Superior temporal gyrus (tissue), 1 donor: ENCODE data around the gene GREB1.

Experiments
- DNase-seq: peaks from one replicate; pipeline ENCODE4 v3.0.0-alpha.2; 2016; ENCODE audit errors: extremely low spot score

The GREB1 gene

DNA sequence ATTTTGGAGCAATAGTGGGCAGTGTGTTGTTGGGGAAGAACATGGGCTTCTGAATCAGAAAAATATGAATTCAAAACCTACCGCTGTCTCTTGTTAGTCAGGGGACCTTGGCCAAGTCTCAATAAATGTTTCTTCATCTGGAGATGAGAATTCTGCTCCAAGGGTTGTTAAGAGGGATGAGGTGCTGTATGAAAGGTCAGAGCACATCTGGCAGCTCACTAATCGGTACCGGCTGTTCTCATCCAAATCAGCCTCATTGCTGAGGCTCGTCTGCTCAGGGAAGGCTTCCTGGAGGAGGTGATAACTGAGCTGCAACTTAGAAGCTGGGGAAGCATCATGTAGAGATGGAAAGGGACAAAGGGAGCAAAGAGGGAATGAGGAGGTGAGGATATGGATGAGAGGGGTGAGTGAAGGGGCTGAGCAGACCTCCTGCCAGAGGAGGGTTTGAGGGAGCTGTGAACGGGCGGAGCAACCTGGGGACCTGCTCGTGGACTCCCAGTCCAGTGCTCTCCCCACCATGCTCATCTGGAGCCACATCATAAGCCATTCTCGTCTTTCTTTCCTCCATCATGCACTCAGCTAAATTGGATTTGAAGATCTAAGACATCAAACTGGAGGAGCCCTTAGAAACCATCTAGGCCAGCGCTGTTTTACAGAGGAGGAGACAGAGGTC lies 47.4 kb downstream of the GREB1 start:
- no peak for DNase-seq

DNA sequence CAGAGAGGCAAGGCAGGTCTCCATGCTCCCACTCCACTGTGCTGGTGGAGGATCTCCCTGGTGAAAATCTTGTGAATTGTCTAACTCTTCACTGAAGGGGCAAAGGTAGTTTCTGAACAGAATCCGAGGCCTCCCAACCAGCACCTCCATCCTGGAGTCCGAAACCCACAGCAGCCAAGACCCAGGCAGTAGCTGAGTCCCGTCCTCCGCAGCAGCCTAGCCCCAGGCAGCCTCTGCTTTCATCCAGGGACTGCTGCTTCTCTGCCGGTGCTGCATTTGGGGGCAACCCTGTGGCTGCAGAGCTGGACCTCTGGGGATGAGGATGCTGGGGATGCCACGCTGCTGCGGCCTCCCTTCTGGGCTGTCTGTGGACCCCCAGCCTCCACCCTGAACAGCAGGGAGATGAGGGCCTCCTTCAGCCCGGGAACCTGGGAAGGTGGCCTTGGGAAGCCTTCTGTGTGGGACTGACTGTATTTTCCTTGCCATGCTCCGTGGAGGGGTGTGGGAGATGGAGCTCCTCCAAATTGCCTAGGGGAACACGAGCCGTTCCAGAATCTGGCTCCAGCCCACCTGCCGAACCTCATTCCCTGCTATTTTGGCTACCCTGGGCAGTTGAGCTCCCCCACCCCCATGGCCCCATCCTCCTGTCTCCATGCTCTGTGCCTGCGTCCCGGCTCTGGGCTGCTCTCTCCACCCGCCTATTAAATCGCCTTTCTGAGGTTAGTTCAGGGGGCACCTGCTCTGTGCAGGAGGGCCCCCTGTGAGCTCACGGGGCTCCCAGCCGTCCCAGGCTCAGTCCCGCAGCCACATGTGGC lies 48.2 kb downstream of the GREB1 start:
- DNase-seq: no peak

DNA sequence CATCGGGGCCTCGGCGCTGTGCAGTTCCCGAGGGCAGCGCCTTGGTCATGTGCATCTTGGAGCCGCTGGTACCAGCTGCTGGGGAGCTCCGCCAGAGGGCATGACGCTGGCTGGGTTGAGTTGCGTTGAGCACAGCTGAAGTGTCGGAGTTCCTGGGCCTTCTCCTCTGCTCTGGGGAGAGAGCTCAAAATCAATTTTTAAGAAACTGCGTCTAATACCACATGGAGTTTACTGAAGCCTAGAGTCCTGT lies 48.7 kb downstream of the GREB1 start:
- DNase-seq: no peak

DNA sequence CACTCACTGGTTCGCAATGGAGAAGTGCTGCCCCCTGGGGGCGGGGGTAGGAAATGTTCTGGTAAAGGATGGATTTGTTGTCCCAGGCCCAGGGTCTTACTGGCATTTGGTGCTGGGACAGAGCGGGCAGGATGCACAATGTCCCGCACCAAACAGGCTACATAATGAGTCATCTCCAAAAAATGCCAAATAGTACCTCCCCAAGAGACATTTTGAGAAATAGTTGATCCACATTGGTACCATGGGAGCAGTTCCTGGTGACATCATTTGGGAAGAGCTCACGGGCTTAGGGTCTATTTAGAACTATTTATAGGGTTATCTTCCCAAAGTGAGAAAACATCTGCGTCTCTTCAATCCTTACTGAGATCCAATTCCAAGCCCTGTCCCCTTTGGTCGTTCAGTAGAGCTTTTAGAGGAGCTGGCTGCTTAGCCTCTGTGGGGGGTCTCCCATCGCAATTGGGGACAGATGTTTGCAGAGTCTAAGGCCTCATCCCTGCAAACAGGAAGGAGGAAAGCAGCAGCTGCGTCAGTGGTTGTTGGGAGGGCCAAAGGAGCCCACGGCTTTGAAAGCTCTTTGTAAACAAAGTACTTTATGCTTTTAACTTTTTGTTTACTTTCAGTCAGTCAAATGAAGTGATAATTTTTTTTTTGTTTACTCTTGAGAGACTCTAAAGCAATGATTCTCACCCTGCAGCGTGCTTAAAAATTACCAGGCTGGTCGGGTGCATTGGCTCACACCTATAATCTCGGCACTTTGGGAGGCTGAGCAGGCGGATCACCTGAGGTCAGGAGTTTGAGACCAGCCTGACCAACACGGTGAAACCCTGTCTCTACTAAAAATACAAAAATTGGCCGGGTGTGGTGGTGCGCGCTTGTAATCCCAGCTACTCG lies 49.3 kb downstream of the GREB1 start:
- DNase-seq: peak; percentile 82

DNA sequence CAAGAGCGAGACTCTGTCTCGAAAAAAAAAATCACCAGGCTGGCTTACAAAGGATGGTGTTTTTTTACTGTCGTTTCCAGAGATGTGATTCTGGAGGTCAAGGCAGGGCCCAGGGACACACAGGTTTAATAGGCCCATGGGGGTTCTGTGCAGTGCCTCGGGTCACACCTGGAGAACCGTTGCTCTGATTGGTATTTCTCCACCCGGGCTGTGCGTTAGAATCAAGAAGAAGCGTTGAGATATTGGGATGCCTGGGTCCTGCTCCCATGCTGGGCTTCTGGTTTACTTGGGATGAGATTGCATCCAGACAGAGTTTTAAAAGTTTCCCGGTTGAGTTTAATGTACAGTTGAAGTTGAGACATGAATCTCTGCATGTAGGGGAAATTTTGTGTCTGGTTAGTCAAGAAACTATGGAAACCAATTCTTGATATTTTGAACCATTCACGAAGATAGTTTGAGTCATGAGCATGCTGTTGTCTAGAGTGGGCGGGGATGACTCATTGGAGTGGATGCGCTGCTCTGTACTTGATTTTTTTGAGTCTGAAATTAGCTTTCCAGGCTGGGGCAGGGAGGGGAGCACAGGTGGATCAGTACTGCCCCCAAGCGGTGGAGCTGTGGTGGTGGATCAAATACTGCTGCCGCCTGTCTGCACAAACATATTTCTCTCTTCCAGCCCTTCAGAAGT lies 50.1 kb downstream of the GREB1 start:
- peak; percentile 90 for DNase-seq

DNA sequence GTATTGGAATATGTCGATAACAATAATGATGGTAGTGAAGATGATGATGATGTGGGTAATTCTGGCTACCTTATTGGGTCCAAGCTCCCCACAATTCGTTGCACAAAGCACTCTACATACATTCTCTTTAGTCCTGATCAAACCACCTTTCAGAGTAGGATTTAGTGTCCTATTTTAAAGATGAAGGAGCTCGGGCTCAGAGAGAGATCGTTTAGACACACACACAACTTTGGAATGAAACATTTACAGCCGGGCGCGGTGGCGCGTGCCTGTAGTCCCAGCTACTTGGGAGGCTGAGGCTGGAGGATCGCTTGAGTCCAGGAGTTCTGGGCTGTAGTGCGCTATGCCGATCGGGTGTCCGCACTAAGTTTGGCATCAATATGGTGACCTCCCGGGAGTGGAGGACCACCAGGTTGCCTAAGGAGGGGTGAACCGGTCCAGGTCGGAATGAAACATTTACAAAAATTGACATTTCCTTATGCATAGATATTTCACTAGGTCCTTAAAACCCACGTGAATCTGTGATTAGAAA lies 50.7 kb downstream of the GREB1 start:
- no peak for DNase-seq

DNA sequence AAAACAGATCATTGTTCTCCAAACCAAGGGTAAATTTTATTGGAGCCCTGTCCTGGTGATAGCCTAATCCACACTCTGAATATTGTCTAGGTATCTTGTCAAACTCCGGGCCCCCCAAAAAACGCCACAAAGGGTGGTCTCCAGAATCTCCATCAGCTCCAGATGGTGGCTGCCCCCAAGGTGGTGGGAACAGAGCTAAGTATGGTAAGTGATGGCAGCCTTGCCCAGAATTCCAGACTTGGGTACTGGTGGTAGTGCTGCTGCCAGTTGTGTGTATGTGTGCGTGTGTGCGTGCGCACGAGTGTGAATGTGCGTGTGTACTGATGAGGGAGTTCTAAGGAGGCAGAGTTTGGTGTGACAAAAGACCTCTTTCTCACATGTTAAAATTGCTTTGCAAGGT lies 51.2 kb downstream of the GREB1 start:
- DNase-seq: no peak

DNA sequence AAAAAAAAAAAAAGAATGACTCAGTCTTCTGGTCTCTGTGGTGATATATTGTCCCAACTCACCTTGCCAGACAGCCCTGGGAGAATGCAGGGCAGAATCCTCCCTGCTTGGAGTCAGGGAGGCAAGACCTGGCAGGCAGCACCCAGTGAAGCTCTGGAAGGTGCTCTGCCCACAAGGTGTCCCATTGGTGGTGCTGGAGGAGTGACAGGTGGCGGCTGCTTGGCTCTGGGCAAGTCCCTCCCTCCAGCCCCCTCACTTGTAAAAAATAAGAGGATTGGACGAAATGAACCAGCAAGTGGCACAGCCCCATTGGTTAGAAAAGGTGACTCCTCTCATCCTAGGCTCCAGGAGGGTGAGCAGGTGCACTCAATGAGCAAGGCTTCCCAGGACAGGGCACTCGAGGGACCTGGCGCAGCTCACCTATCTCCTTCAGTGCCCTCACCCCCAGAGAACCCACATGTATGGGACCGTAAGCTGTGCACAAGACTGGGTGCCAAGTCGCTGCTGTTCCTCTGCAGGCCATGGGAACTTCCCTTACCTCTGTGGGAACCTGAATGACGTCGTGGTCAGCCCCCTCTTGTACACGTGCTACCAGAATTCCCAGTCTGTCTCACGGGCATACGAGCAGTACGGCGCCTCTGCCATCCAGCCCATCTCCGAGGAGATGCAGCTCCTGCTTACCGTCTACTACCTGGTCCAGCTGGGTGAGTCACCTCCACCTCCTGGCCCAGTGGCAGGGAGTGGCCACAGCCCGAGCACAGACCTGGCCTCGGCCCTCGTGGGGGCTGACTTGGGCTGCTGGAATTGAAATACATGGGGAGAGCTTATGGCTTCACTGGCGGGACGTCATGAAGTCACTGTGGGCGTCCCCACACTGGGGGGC lies 54.6 kb downstream of the GREB1 start:
- no peak for DNase-seq

DNA sequence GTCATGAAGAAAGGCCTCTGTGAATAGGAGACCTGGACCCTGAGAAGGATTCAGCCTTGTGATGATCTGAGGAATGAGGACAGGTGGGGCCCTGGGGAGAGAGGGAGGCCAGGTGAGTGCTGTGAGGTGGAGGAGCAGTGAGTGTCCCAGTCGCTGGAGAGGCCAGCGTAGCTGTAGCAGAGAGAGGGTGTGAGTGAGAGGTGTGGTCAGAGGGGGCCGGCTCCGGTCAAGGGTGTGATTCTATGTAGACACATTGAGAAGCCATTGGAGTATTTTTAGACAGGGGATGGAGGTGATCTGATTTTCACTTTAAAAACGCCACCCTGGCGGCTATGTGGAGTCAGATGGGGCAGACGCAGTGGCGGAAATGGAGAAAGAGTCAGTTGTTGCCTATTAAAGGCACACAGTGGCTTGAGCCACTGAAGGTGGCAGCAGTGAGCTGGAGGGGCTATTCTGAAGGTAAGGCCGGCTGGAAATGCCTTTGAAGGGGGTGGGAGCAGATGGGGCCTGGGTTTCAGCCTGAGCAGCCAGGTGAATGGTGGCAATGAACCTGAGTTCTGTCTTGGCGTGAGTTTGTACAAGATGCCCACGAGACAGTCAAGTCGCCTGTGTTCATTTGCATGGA lies 55.6 kb downstream of the GREB1 start:
- DNase-seq: no peak

DNA sequence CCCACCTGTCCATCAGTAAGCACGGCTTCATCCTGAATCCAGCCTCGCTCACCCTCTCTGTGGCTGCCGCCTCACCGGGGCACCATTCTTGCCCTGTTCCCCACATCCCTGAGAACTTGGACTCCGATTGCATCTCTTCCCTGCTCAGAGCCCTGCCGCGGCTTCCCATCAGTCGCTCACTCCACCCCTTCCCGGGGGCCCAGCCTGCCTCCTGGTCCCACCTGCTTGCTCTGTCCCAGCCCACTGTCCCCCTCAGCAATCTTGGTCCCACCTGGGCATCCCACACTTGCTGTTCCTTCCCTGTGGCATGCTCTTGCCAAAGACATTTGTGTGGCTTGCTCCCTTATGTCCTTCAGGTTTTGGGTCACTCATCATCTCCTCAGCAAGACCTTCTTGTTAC lies 56.3 kb downstream of the GREB1 start:
- DNase-seq: no peak

DNA sequence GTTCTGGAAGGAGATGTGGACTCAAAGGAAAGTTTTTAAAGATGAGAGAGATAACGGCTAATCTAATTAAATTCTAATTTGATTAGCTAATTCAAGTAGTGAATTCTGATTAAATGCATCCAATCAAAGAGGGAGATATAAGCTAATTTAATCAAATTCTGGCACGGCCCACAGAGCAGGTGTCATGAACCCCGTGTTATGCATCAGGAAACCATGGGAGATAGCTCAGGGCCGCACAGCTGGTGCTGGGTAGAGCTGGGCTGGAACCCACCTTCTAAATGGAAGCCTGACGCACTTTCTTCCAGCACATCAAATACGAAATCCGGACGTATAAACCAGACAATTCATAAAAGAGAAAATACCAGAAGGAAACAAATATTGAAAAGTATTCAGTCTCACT lies 57.2 kb downstream of the GREB1 start:
- no peak for DNase-seq

DNA sequence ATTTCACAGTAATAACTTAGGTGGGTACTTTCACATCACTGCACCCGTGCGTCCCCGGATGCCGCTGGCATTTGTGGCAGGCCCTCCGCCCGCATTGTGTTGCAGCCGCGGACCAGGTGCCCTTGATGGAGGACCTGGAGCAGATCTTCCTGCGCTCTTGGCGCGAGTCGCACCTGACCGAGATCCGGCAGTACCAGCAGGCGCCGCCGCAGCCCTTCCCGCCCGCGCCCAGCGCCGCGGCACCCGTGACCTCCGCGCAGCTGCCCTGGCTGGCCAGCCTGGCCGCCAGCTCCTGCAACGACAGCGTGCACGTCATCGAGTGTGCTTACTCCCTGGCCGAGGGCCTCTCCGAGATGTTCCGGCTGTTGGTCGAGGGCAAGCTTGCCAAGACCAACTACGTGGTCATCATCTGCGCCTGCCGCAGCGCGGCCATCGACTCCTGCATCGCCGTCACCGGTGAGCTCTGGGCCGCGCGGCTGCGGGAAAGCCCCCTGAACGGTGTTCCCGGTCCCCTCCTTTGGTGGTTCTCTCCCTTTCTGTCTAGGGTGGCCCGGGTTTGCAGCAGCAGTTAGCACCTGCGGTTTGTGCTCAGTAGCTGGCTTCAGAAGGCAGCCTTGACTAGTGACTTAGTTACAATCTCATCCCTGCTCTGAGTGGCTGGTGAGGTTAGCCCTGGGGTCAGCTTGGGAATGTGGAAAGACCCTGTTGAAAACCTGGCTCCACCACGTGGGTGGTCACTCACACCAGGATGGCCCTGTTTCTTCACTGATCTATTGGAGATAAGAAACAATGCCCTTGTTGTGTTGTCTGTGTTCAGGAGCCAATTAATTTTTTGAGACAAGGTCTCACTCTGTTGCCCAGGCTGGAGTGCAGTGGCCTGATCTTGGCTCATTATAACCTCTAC lies 59.1 kb downstream of the GREB1 start:
- DNase-seq: no peak

DNA sequence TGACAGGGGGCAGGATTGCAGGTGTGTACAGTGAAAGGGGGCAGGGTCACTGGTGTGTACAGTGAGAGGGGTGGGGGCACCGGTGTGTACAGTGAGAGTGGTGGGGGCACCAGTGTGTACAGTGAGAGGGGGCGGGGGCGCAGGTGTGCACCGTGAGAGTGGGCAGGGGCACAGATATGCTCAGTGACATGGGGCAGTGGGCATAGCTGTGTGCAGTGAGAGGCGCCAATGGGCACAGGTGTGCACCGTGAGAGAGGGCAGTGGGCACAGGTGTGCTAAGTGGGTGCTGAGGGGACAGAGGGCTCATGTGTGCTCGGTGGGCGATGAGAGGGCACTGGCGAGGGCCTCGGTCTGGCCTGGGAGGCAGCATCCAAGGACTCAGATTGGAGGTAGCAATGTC lies 63.0 kb downstream of the GREB1 start:
- no peak for DNase-seq

DNA sequence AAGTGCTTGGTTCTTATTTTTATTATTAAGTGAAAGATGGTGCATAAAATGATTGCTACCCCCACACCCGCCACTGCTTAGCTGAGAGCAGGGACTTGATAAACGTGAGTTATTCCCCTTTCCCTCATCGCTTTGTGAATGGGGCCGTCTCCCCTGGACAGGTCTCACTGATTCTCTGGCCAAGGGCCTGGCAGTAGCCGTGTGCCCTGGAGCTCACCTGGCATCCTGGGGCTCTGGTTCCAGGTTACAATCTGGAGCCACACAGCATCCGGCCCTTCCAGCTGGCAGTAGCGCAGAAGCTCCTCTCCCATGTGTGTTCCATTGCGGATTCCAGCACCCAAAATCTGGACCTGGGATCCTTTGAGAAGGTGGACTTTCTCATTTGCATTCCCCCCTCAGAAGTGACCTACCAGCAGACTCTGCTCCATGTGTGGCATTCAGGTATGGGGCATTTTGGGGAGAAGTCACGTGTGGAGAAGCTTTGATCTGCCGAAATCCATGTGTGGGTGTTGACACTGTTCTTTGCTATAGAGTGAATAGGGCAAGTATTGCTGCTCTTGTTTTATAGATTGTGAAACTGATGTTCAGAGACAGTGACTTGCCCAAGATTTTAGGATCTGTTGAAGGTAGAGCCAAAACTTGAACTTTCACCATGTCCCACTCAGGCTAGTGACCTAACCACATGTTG lies 63.8 kb downstream of the GREB1 start:
- DNase-seq: no peak

DNA sequence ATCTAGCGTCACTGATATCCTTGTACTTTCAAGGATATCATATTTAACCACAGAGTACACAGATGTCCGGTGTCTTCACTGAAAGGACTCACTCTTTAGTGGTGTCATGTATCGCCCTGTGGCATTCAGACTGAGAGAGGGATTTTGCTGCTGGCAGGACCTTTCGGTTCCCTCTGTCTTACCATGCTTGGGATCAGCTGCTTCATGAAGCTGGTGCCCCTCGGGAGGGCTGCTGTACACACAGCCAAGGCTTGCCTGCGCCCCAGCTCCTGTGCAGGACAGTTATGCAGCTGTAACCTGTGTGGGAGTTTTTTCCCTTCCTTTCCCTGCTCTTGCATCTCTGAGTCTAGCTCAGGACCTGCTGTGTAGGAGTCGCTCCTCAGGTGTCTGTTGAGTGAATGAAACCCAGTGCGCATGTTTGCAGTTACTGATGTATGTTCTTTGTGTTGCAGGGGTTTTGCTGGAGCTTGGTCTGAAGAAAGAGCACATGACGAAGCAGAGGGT lies 64.4 kb downstream of the GREB1 start:
- no peak for DNase-seq

DNA sequence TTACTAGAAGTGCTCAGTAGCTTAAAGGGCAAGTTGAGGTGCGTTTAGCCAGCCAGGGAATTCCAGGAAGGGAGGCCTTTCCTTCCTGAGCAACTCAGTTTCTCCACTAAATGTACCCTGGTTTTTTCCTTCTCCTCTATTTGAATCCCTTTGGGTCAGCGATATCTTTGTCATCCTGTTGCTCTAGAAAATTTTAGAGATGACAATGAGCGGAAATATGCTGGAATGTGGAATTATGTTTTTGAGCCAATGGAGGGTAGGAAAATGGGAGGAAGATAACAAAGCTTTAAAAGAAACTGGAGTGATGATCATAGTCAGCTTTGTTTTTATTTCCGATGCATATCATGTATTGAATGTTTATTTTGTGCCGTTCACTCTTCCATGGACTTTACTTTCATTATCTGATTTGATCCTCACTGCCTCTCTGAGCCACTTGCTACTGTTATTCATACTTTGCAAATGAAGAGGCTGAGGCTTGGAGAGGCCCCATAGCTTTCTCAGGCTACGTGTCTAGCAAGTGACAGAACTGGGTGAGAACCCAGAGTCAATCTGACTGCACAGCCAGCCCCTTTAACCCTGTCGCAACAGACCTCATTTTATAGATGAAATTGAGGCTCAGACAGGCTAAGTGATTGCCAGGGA lies 68.8 kb downstream of the GREB1 start:
- no peak for DNase-seq

DNA sequence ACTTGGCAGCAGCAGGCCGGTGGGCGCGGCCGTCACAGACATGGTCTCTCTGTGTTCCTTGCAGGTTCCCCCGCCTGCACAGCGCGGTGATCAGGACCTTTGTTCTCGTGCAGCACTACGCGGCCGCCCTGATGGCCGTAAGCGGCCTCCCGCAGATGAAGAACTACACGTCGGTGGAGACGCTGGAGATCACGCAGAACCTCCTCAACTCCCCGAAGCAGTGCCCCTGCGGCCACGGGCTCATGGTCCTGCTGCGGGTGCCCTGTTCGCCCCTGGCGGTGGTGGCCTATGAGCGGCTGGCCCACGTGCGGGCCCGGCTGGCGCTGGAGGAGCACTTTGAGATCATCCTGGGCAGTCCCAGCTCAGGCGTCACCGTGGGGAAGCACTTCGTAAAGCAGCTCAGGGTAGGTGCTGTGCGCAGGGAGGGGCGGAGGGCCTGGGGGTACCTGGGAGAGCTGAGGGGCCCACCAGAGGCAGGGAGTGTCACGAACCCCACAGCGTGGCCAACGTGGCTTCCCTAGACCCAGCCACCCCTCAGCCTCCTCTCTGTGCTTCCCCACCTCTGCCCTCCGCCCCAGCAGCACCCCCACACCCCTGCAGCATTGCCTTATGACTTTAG lies 76.9 kb downstream of the GREB1 start:
- DNase-seq: no peak

DNA sequence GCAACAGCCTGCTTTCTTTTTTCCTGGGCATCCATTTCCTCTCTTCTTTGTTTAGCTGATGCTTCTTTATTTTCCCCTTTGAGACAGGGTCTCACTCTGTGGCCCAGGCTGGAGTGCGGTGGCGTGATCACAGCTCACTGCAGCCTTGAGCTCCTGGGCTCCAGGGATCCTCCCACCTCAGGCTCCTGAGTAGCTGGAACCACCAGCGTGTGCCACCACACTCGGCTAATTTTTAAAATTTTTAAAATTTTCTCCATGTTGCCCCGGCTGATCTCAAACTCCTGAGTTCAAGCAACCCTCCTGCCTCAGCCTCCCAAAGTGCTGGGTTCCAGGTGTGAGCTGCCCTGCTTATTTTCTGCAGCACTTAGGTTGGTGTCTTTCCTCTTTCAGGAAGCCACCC lies 77.4 kb downstream of the GREB1 start:
- DNase-seq: no peak
